HL-60 (cell line): ENCODE measurements around the gene IVL.

ENCODE experiments used
- POLR2AphosphoS5 ChIP-seq: IDR thresholded peaks from 2 replicates; pipeline ENCODE4 v1.6.1; 2012; ENCODE audit warnings: low read depth
- SPI1 ChIP-seq: IDR thresholded peaks from 2 replicates; pipeline ENCODE4 v1.6.1; 2012; ENCODE audit warnings: low read depth, mild to moderate bottlenecking, borderline replicate concordance
- TF ChIP-seq, protein P1 (sequence below): IDR thresholded peaks from one replicate; pipeline ENCODE4 v1.5.1; 2011; ENCODE audit warnings: low read length, control low read depth, inconsistent platforms; ENCODE audit not compliant: insufficient read depth

DNA sequence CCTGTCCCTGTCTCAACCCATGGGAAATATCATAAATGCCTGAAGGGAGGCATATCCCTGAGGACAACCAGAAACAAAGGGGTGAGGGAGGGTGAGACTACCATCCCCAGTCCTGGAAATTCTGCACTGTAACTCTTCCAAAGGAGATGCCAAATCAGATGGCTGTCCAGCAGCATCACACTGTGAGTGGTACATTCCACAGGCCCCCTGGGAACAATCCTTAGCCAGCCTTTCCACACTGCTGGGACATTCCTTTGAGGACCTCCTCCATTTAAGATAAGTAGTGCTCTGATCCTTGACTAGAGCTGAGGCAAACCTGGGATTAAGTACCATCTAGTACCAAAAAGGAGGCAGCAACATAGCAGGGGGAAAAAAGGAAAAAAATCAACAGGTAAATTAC, 10.7 kb downstream of the IVL start:
- TF ChIP-seq, protein P1, sequence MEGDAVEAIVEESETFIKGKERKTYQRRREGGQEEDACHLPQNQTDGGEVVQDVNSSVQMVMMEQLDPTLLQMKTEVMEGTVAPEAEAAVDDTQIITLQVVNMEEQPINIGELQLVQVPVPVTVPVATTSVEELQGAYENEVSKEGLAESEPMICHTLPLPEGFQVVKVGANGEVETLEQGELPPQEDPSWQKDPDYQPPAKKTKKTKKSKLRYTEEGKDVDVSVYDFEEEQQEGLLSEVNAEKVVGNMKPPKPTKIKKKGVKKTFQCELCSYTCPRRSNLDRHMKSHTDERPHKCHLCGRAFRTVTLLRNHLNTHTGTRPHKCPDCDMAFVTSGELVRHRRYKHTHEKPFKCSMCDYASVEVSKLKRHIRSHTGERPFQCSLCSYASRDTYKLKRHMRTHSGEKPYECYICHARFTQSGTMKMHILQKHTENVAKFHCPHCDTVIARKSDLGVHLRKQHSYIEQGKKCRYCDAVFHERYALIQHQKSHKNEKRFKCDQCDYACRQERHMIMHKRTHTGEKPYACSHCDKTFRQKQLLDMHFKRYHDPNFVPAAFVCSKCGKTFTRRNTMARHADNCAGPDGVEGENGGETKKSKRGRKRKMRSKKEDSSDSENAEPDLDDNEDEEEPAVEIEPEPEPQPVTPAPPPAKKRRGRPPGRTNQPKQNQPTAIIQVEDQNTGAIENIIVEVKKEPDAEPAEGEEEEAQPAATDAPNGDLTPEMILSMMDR: no peak
- no peak for TF ChIP-seq POLR2AphosphoS5
- no peak for TF ChIP-seq SPI1
